ENCODE results near the gene GPR63. TPM values are rescaled to one million over a fixed set of nuclear protein-coding genes. Genes with fewer than 3 reads are reported as not detected.

GPR63 gene
- total and polyA plus RNA-seq, 9 of the 15 experiments (the other 6 are each of a cell fraction or from before 2014, with no cell fraction given) = 1.6 to 5.1 (median 3.7) TPM

- no peak for TF ChIP-seq ZBTB12 (CRISPR knock-in tag; IDR thresholded peaks at IDR 0.05)
Measured at GRCh38 chr6:96809119-96809518, 28.2 kb downstream of the GPR63 start (continued).

- in situ Hi-C loops (cut with MboI) = no loop called here
- no peak for TF ChIP-seq DDX20 (tag; IDR thresholded peaks at IDR 0.05; ENCODE audit: low read depth)
- CTCF ChIA-PET (ENCODE audit: low intra/inter-chr PET ratio) = no interaction called here
- no TSS peak for BruUV-seq (replicated peaks)
- Histone ChIP-seq H3K9ac (ENCODE audit: insufficient read depth in 1 of 2, low read depth in 2 of 2, low read length in 2 of 2) (no peak overlapping the region), H3K27ac (ENCODE audit: extremely low read depth, low read depth, low read length) (no peak overlapping the region), H3K36me3 (ENCODE audit: control insufficient read depth, insufficient read depth, low read length) (peaks cover 14% of the 10 kb centered on the region; the same call in 2 of the 3 replicates), H3K4me1 (replicated peaks in 1 of 2; ENCODE audit: control insufficient read depth in 2 of 2, insufficient read depth in 2 of 2, low read length in 2 of 2) (no peaks in the 10 kb centered on the region; a peak in 1 of 5 replicates), H3K4me2 (ENCODE audit: insufficient read depth, low read length) (no peak overlapping the region), H3K79me2 (ENCODE audit: control insufficient read depth, insufficient read depth, low read length) (0 out of 3 replicates have a peak, but pooled peaks cover 2% of the 10 kb centered on the region), H3K9me1 (ENCODE audit: control insufficient read depth, insufficient read depth, low read length) (no peaks in the 10 kb centered on the region), H3K9me3 (replicated peaks; ENCODE audit: control insufficient read depth, insufficient read depth, low read depth, low read length) (no peaks in the 10 kb centered on the region), H3K4me3 (no peak overlapping the region), H3K27me3 (ENCODE audit: control insufficient read depth in 2 of 2, insufficient read depth in 2 of 2, low read length in 2 of 2) (no peaks in the 10 kb centered on the region), H2AFZ (ENCODE audit: low read depth, low read length) (no peak overlapping the region), H4K20me1 (replicated peaks; ENCODE audit: control insufficient read depth, insufficient read depth, low read length) (no peaks in the 10 kb centered on the region)
- no peak for ATAC-seq
- intact Hi-C loops (cut with micrococcal nuclease) = no loop called here
- no peak for DNase-seq (ENCODE audit: extremely low read depth in 1 of 4, low spot score in 3 of 4)
- POLR2A ChIA-PET = no interaction called here
- FAIRE-seq = no peak
Measured at GRCh38 chr6:96803106-96803481, 34.2 kb downstream of the GPR63 start.

DNA sequence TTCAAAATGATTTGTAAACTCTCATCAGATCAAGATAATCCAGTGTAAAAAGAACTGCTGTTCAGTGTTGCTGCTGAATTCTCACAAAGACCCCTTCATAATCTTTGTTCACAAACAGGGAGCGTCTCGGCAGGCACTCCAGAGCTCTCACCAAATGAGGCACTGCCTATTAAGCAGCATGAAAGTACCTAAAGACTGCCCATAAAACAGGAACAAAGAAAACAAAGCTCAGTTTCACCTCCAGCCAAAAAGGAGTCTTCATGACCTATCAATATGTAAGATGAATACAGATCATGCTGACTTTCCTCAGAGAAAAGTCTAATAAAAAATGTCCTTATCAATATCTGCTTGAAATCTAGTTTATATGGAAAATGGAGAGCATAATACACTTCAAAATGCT, 41.8 kb downstream of the GPR63 start:
- Histone ChIP-seq H3K27ac (ENCODE audit: extremely low read depth, low read depth, low read length) (no peak overlapping the region), H3K4me2 (ENCODE audit: insufficient read depth, low read length) (no peak overlapping the region), H2AFZ (ENCODE audit: low read depth, low read length) (no peak overlapping the region), H3K9me3 (replicated peaks; ENCODE audit: control insufficient read depth, insufficient read depth, low read depth, low read length) (no peaks in the 10 kb centered on the region), H3K27me3 (ENCODE audit: control insufficient read depth in 2 of 2, insufficient read depth in 2 of 2, low read length in 2 of 2) (no peaks in the 10 kb centered on the region), H3K36me3 (ENCODE audit: control insufficient read depth, insufficient read depth, low read length) (peaks cover 14% of the 10 kb centered on the region; the same call in 2 of the 3 replicates), H4K20me1 (replicated peaks; ENCODE audit: control insufficient read depth, insufficient read depth, low read length) (no peaks in the 10 kb centered on the region), H3K4me1 (replicated peaks in 1 of 2; ENCODE audit: control insufficient read depth in 2 of 2, insufficient read depth in 2 of 2, low read length in 2 of 2) (no peaks in the 10 kb centered on the region), H3K9ac (ENCODE audit: insufficient read depth in 1 of 2, low read depth in 2 of 2, low read length in 2 of 2) (no peak overlapping the region), H3K4me3 (no peak overlapping the region), H3K9me1 (ENCODE audit: control insufficient read depth, insufficient read depth, low read length) (no peaks in the 10 kb centered on the region), H3K79me2 (ENCODE audit: control insufficient read depth, insufficient read depth, low read length) (no peaks in the 10 kb centered on the region)
- no peak for TF ChIP-seq MEF2D (tag; conservative IDR thresholded peaks at IDR 0.05; ENCODE audit: low read depth)
- TF ChIP-seq POLR2AphosphoS2 (IDR thresholded peaks at IDR 0.05; ENCODE audit: low read length) = no peak
- TF ChIP-seq CBX5 (IDR thresholded peaks at IDR 0.05; ENCODE audit: borderline replicate concordance, low read depth) = no peak
- no peak for TF ChIP-seq DPF2 (IDR thresholded peaks at IDR 0.05)
- no peak for TF ChIP-seq TAL1 (IDR thresholded peaks at IDR 0.05)
- intact Hi-C loops (cut with micrococcal nuclease) = no loop called here
- ATAC-seq (no peak), DNase-seq (ENCODE audit: extremely low read depth in 1 of 4, low spot score in 3 of 4) (no peak), FAIRE-seq (no peak)
- 81% methylated on average over 2 of the region's 2 CpGs for WGBS (ENCODE audit: insufficient coverage, low coverage, missing lambda C conversion rate)
- CTCF ChIA-PET (ENCODE audit: low intra/inter-chr PET ratio) = no interaction called here
- in situ Hi-C loops (cut with MboI) = no loop called here
- POLR2A ChIA-PET = no interaction called here
- no TSS peak for BruUV-seq (replicated peaks)

Measured in K562 (cell line).